Cardiac muscle cell (in vitro differentiated cells and primary cell): Measurements from ENCODE around the gene TRMT44. TPM values are rescaled to one million over a fixed set of nuclear protein-coding genes. Genes with fewer than 3 reads are reported as not detected.

Source experiments
- DNase-seq, 2 donors: peaks; one replicate each; pipeline versions ENCODE4 v3.0.0 to v3.0.0-alpha.2; 2010 to 2017; ENCODE audit warnings: low read depth in 1 of 2, low spot score in 1 of 2
- H3K27ac ChIP-seq: fragments of 200-600 bp; sonication (generic); 2 replicates; pipeline ENCODE4 v1.5.1; 2016
- H3K27me3 ChIP-seq: fragments of 200-600 bp; sonication (generic); 2 replicates; pipeline ENCODE4 v1.6.0; 2016; ENCODE audit warnings: control low read depth
- H3K36me3 ChIP-seq: fragments of 200-600 bp; sonication (generic); 2 replicates; pipeline ENCODE4 v1.5.1; 2016; ENCODE audit warnings: control low read depth
- H3K4me1 ChIP-seq: fragments of 200-600 bp; sonication (generic); 2 replicates; pipeline ENCODE4 v1.8.1; 2017; ENCODE audit warnings: low read depth, mild to moderate bottlenecking, mixed run types
- H3K4me3 ChIP-seq: fragments of 200-600 bp; sonication (generic); 2 replicates; pipeline ENCODE4 v1.5.1; 2016; ENCODE audit warnings: mild to moderate bottlenecking
- H3K9me3 ChIP-seq: fragments of 200-600 bp; sonication (generic); 2 replicates; pipeline ENCODE4 v1.5.1; 2017; ENCODE audit warnings: low read depth, mild to moderate bottlenecking, control low read depth
- polyA plus RNA-seq: library from polyadenylated mRNA; unstranded; fragments of >200 nt; fragmentation: Nextera tagmentation; extraction: Ambion mirVana; gene quantifications from 2 replicates; pipeline ENCODE4 v1.2.1, GENCODE V29; 2016
- total RNA-seq: library from RNA; depleted of rRNA; stranded (reverse); fragments of >200 nt; gene quantifications from 2 replicates; pipeline ENCODE4 v1.2.3, GENCODE V29; 2016
- TF ChIP-seq, protein P1 (sequence below): IDR thresholded peaks from 2 replicates; pipeline ENCODE4 v1.5.1; 2012; ENCODE audit warnings: low read depth, mild to moderate bottlenecking, low read length

Gene TRMT44
- total and polyA plus RNA-seq, 2 experiments from 2014 or later, result 20.6 to 66.9 TPM

GRCh38 chr4:8492174-8492573 is 51.6 kb downstream of the TRMT44 start:
- TF ChIP-seq, protein P1, sequence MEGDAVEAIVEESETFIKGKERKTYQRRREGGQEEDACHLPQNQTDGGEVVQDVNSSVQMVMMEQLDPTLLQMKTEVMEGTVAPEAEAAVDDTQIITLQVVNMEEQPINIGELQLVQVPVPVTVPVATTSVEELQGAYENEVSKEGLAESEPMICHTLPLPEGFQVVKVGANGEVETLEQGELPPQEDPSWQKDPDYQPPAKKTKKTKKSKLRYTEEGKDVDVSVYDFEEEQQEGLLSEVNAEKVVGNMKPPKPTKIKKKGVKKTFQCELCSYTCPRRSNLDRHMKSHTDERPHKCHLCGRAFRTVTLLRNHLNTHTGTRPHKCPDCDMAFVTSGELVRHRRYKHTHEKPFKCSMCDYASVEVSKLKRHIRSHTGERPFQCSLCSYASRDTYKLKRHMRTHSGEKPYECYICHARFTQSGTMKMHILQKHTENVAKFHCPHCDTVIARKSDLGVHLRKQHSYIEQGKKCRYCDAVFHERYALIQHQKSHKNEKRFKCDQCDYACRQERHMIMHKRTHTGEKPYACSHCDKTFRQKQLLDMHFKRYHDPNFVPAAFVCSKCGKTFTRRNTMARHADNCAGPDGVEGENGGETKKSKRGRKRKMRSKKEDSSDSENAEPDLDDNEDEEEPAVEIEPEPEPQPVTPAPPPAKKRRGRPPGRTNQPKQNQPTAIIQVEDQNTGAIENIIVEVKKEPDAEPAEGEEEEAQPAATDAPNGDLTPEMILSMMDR, result no peak
- Histone ChIP-seq H3K27me3 (no peaks in the 10 kb centered on the region), H3K4me3 (no peak overlapping the region), H3K9me3 (no peaks in the 10 kb centered on the region), H3K4me1 (no peaks in the 10 kb centered on the region), H3K27ac (no peak overlapping the region), H3K36me3 (no peaks in the 10 kb centered on the region)
- DNase-seq, result no peak

- Histone ChIP-seq H3K27me3 (no peaks in the 10 kb centered on the region), H3K4me1 (no peaks in the 10 kb centered on the region), H3K36me3 (no peaks in the 10 kb centered on the region), H3K27ac (no peak overlapping the region), H3K4me3 (no peak overlapping the region), H3K9me3 (no peaks in the 10 kb centered on the region)
- DNase-seq, result no peak
- TF ChIP-seq, protein P1, result no peak
Observed at GRCh38 chr4:8493484-8493883, 52.9 kb downstream of the TRMT44 start.

GRCh38 chr4:8494218-8494617 is 53.6 kb downstream of the TRMT44 start:
- Histone ChIP-seq H3K4me3 (no peak overlapping the region), H3K27ac (no peak overlapping the region), H3K4me1 (no peaks in the 10 kb centered on the region), H3K36me3 (no peaks in the 10 kb centered on the region), H3K9me3 (no peaks in the 10 kb centered on the region), H3K27me3 (no peaks in the 10 kb centered on the region)
- TF ChIP-seq, protein P1, result no peak
- DNase-seq, result no peak

DNA sequence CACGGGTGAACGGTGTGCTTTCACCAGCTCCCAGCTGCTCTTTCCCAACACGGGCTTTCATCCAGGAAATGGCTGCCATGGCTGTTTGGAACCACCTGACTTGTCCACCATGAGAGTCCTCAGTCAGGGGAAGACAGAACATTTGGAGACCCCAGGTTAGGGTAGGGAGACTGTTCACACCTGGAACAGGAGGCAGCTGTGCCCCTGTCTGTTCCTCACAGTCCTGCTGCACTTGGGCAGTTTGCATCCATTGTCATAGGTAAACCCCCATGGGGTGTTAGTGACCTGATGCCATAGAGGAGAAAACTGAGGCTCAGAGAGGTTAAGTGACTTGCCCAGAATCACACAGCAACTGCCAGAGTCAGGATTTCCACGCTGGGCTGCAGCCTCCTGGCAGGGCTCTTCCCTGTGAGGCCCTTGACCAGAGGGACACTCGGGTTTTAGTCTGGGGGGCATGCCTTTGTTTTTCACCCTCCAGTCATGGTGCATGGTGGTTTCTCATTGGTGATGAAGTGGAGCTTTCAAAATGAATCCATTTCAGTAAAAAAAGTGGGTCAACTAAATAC is 54.5 kb downstream of the TRMT44 start:
- TF ChIP-seq, protein P1, result no peak
- Histone ChIP-seq H3K27ac (no peak overlapping the region), H3K36me3 (no peaks in the 10 kb centered on the region), H3K27me3 (no peaks in the 10 kb centered on the region), H3K9me3 (no peaks in the 10 kb centered on the region), H3K4me3 (no peak overlapping the region), H3K4me1 (no peaks in the 10 kb centered on the region)
- no peak for DNase-seq

- no peaks in the 10 kb centered on the region for H3K36me3 ChIP-seq
- H3K4me1 ChIP-seq, result no peaks in the 10 kb centered on the region
- no peaks in the 10 kb centered on the region for H3K27me3 ChIP-seq
- H3K27ac ChIP-seq, result no peak overlapping the region
- DNase-seq, result no peak
- no peak overlapping the region for H3K4me3 ChIP-seq
- TF ChIP-seq, protein P1, result no peak
- H3K9me3 ChIP-seq, result no peaks in the 10 kb centered on the region
Observed at GRCh38 chr4:8495803-8496202, 55.2 kb downstream of the TRMT44 start.

DNA sequence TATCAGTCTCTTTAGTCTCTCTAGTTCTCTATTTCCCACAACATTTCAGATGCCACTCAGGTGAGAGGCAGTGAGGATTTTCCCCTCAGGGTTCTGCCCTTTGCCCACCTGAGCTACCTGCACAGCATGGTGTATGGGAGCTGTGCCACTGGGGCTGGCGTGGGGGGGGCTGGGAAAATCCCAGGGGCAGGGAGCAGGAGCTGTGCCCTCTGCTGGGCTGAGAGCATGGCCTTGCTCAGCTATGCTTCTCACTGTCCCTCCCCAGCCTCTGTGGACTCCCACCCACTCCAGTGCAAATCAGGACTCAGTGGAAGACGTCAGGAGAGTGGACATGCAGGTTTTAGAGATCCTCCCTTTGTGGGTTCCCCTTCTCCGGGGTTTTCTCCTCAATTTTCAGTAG is 57.2 kb downstream of the TRMT44 start:
- TF ChIP-seq, protein P1, result no peak
- Histone ChIP-seq H3K4me1 (no peaks in the 10 kb centered on the region), H3K4me3 (no peak overlapping the region), H3K27ac (no peak overlapping the region), H3K9me3 (no peaks in the 10 kb centered on the region), H3K27me3 (no peaks in the 10 kb centered on the region), H3K36me3 (no peaks in the 10 kb centered on the region)
- DNase-seq, result no peak
